ENCODE results near the gene SPC24.
A peak's percentile ranks its signal among the peaks of the same experiment; 100 is the strongest.
"Not testable (repeated sequence)": the region's sequence is repeated elsewhere in the genome, so short reads cannot be mapped to it uniquely, and the experiment has no call there.

Gene SPC24

DNA sequence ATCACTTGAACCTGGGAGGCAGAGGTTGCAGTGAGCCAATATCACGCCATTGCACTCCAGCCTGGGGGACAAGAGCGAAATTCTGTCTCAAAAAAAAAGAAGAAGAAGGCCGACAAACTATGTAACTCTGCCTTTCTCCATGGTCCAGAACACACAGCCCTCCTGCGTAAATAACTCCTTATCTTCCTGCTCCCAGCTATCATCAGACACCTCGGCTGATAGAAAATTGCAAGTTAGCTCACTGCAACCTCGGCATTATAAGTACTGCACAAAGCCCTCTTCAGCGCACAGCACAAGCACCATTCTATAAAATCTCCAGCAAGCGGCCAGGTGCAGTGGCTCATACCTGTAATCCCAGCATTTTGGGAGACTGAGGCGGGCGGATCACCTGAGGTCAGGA lies 51.9 kb downstream of the SPC24 start:
- H3K27me3 ChIP-seq (ENCODE audit: insufficient read depth, poor library complexity, severe bottlenecking); H3K27ac ChIP-seq (replicated peaks): not testable (repeated sequence)
- TF ChIP-seq POLR2AphosphoS5 (IDR thresholded peaks at IDR 0.05; ENCODE audit: low read depth): 0 out of 2 replicates have a peak, but pooled peaks have one; percentile 14

DNA sequence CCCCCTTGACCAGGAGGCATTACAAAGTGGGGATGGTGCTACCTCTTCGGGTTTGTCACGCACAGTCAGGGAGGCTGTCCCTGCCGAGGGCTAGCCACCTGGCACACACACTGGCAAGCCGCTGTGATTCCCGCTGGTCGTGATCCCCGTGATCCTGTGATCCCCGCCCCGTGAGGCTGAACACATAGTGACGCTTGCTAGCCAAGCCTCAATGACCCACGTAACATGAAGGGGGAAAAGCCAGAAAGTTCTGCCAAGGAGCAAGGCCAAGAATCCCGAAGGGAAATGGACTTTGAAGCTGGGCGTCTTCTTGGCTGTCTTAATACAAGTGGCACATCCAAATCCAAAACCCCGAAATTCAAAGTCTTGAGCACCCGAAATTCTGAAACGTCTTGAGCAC lies 52.6 kb downstream of the SPC24 start:
- TF ChIP-seq SPI1 (IDR thresholded peaks at IDR 0.05; ENCODE audit: borderline replicate concordance, low read depth): no peak
- no peak for TF ChIP-seq POLR2AphosphoS5 (IDR thresholded peaks at IDR 0.05; ENCODE audit: low read depth)
- no peak for TF ChIP-seq GABPA (IDR thresholded peaks at IDR 0.05; ENCODE audit: low read depth)
- TF ChIP-seq, protein P1, sequence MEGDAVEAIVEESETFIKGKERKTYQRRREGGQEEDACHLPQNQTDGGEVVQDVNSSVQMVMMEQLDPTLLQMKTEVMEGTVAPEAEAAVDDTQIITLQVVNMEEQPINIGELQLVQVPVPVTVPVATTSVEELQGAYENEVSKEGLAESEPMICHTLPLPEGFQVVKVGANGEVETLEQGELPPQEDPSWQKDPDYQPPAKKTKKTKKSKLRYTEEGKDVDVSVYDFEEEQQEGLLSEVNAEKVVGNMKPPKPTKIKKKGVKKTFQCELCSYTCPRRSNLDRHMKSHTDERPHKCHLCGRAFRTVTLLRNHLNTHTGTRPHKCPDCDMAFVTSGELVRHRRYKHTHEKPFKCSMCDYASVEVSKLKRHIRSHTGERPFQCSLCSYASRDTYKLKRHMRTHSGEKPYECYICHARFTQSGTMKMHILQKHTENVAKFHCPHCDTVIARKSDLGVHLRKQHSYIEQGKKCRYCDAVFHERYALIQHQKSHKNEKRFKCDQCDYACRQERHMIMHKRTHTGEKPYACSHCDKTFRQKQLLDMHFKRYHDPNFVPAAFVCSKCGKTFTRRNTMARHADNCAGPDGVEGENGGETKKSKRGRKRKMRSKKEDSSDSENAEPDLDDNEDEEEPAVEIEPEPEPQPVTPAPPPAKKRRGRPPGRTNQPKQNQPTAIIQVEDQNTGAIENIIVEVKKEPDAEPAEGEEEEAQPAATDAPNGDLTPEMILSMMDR (IDR thresholded peaks at IDR 0.05; ENCODE audit: insufficient read depth, low read length): no peak
- TF ChIP-seq, protein P2, sequence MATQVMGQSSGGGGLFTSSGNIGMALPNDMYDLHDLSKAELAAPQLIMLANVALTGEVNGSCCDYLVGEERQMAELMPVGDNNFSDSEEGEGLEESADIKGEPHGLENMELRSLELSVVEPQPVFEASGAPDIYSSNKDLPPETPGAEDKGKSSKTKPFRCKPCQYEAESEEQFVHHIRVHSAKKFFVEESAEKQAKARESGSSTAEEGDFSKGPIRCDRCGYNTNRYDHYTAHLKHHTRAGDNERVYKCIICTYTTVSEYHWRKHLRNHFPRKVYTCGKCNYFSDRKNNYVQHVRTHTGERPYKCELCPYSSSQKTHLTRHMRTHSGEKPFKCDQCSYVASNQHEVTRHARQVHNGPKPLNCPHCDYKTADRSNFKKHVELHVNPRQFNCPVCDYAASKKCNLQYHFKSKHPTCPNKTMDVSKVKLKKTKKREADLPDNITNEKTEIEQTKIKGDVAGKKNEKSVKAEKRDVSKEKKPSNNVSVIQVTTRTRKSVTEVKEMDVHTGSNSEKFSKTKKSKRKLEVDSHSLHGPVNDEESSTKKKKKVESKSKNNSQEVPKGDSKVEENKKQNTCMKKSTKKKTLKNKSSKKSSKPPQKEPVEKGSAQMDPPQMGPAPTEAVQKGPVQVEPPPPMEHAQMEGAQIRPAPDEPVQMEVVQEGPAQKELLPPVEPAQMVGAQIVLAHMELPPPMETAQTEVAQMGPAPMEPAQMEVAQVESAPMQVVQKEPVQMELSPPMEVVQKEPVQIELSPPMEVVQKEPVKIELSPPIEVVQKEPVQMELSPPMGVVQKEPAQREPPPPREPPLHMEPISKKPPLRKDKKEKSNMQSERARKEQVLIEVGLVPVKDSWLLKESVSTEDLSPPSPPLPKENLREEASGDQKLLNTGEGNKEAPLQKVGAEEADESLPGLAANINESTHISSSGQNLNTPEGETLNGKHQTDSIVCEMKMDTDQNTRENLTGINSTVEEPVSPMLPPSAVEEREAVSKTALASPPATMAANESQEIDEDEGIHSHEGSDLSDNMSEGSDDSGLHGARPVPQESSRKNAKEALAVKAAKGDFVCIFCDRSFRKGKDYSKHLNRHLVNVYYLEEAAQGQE (IDR thresholded peaks at IDR 0.05; ENCODE audit: insufficient replicate concordance, low read depth): no peak
- no peak overlapping the region for H3K4me3 ChIP-seq (replicated peaks; ENCODE audit: insufficient read depth, low read length)
- no peak for DNase-seq (ENCODE audit: low read depth in 1 of 2, low spot score in 1 of 2)
- H3K27ac ChIP-seq (replicated peaks): no peak overlapping the region
- no peaks in the 10 kb centered on the region for H3K27me3 ChIP-seq (ENCODE audit: insufficient read depth, poor library complexity, severe bottlenecking)

More for the DNA sequence above, 51.9 kb downstream of the SPC24 start:
- not testable (repeated sequence) for H3K4me3 ChIP-seq (replicated peaks; ENCODE audit: insufficient read depth, low read length); DNase-seq (ENCODE audit: low read depth in 1 of 2, low spot score in 1 of 2)

DNA sequence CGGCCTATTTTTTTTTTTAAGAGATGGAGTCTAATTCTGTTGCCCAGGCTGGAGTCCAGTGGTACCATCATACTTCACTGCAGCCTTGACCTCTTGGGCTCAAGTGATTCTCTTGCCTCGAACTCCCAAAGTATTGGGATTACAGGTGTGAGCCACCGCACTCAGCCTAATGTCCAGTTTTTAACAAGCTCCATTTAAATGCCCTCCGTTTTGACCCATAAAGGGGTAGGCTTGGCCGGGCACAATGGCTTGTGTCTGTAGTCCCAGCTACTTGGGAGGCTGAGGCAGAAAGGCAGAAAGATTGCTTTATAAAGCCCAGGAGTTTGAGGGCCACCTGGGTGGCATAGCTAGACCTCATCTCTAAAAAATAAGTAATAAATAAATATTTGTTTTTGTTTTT lies 54.5 kb downstream of the SPC24 start:
- DNase-seq (ENCODE audit: low read depth in 1 of 2, low spot score in 1 of 2): no peak
- TF ChIP-seq, protein P2 (IDR thresholded peaks at IDR 0.05; ENCODE audit: insufficient replicate concordance, low read depth): no peak
- no peak for TF ChIP-seq POLR2AphosphoS5 (IDR thresholded peaks at IDR 0.05; ENCODE audit: low read depth)
- no peak for TF ChIP-seq GABPA (IDR thresholded peaks at IDR 0.05; ENCODE audit: low read depth)
- TF ChIP-seq, protein P1 (IDR thresholded peaks at IDR 0.05; ENCODE audit: insufficient read depth, low read length): no peak
- no peak for TF ChIP-seq SPI1 (IDR thresholded peaks at IDR 0.05; ENCODE audit: borderline replicate concordance, low read depth)
- Histone ChIP-seq H3K4me3 (replicated peaks; ENCODE audit: insufficient read depth, low read length) (no peak overlapping the region), H3K27me3 (ENCODE audit: insufficient read depth, poor library complexity, severe bottlenecking) (no peaks in the 10 kb centered on the region), H3K27ac (replicated peaks) (no peak overlapping the region)

DNA sequence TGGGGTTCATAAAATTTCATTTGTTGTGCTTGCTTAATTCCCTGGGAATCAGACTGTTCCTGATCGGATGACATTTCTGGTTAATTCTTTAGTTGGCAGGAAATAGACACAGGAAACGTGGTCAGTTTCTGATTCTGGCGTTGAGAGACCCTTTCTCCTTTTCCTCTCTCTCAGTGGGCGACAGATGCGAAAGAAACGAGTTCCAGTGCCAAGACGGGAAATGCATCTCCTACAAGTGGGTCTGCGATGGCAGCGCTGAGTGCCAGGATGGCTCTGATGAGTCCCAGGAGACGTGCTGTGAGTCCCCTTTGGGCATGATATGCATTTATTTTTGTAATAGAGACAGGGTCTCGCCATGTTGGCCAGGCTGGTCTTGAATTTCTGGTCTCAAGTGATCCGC lies 55.5 kb downstream of the SPC24 start:
- TF ChIP-seq GABPA (IDR thresholded peaks at IDR 0.05; ENCODE audit: low read depth) (no peak), POLR2AphosphoS5 (IDR thresholded peaks at IDR 0.05; ENCODE audit: low read depth) (no peak), SPI1 (IDR thresholded peaks at IDR 0.05; ENCODE audit: borderline replicate concordance, low read depth) (no peak)
- TF ChIP-seq, protein P1 (IDR thresholded peaks at IDR 0.05; ENCODE audit: insufficient read depth, low read length): no peak
- TF ChIP-seq, protein P2 (IDR thresholded peaks at IDR 0.05; ENCODE audit: insufficient replicate concordance, low read depth): no peak
- Histone ChIP-seq H3K4me3 (replicated peaks; ENCODE audit: insufficient read depth, low read length) (no peak overlapping the region), H3K27me3 (ENCODE audit: insufficient read depth, poor library complexity, severe bottlenecking) (no peaks in the 10 kb centered on the region), H3K27ac (replicated peaks) (no peak overlapping the region)
- DNase-seq (ENCODE audit: low read depth in 1 of 2, low spot score in 1 of 2): no peak

Data from HL-60 (cell line).